PFSK-1 (cell line): ENCODE results near the gene KCNT2.

Experiments used
- FOXP2 ChIP-seq: optimal IDR thresholded peaks from 2 replicates; pipeline ENCODE3; 2011; ENCODE audit warnings: borderline replicate concordance, control low read depth, inconsistent platforms; ENCODE audit not compliant: insufficient read depth; ENCODE audit errors: extremely low read length, extremely low read depth
- POLR2AphosphoS5 ChIP-seq: IDR thresholded peaks from 2 replicates; pipeline ENCODE4 v1.6.1; 2012; ENCODE audit warnings: low read depth, mild to moderate bottlenecking, control low read depth, low read length, moderate library complexity
- REST ChIP-seq, 2 experiments: IDR thresholded peaks; 2 replicates each; pipeline versions ENCODE4 v1.6.1 to v1.8.0; 2011 to 2012; ENCODE audit warnings: low read depth in 2 of 2, low read length in 2 of 2, control low read depth in 1 of 2, inconsistent platforms in 1 of 2, mild to moderate bottlenecking in 1 of 2, moderate library complexity in 1 of 2; ENCODE audit not compliant: insufficient read depth in 1 of 2
- SIN3A ChIP-seq: IDR thresholded peaks from 2 replicates; pipeline ENCODE4 v1.6.1; 2012; ENCODE audit warnings: mild to moderate bottlenecking, low read length, moderate library complexity, borderline replicate concordance; ENCODE audit not compliant: insufficient read depth
- TAF1 ChIP-seq: IDR thresholded peaks from 2 replicates; pipeline ENCODE4 v1.6.1; 2012; ENCODE audit warnings: low read length, control low read depth, borderline replicate concordance; ENCODE audit not compliant: insufficient read depth

The KCNT2 gene

GRCh38 chr1:196405839-196406238 lies 202.4 kb downstream of the KCNT2 start:
- TF ChIP-seq SIN3A (no peak), TAF1 (no peak)

- TF ChIP-seq POLR2AphosphoS5 = no peak
- TF ChIP-seq FOXP2 = no peak
- TF ChIP-seq SIN3A = no peak
Measured at GRCh38 chr1:196403803-196404690, 204.2 kb downstream of the KCNT2 start.

- TF ChIP-seq TAF1 = no peak
Measured at GRCh38 chr1:196401891-196402290, 206.3 kb downstream of the KCNT2 start.

GRCh38 chr1:196401452-196401833 lies 206.8 kb downstream of the KCNT2 start:
- TF ChIP-seq POLR2AphosphoS5 = no peak
- TF ChIP-seq REST (IDR thresholded peaks at IDR 0.05; ENCODE audit: insufficient read depth in 1 of 2, low read depth in 2 of 2, low read length in 2 of 2) = no peak
- TF ChIP-seq SIN3A = no peak
- TF ChIP-seq FOXP2 = no peak
- TF ChIP-seq TAF1 = no peak

GRCh38 chr1:196400478-196401451 lies 207.5 kb downstream of the KCNT2 start:
- TF ChIP-seq SIN3A (0 out of 2 replicates have a peak, but pooled peaks have one; percentile 58), REST (IDR thresholded peaks at IDR 0.05; ENCODE audit: insufficient read depth in 1 of 2, low read depth in 2 of 2, low read length in 2 of 2) (peak in 1 of 2 experiments; percentile 63; a peak in 2 of 4 replicates), POLR2AphosphoS5 (peak; percentile 57), FOXP2 (peak; percentile 97), TAF1 (no peak)

GRCh38 chr1:196399713-196400112 lies 208.5 kb downstream of the KCNT2 start:
- TF ChIP-seq TAF1 (no peak), REST (IDR thresholded peaks at IDR 0.05; ENCODE audit: insufficient read depth in 1 of 2, low read depth in 2 of 2, low read length in 2 of 2) (no peak), FOXP2 (no peak), SIN3A (no peak), POLR2AphosphoS5 (no peak)
